ENCODE measurements around the gene CLTC. TPM values are rescaled to one million over a fixed set of nuclear protein-coding genes. Genes with fewer than 3 reads are reported as not detected.

Gene CLTC
- polyA plus RNA-seq, 1 donor, result 183 TPM

DNA sequence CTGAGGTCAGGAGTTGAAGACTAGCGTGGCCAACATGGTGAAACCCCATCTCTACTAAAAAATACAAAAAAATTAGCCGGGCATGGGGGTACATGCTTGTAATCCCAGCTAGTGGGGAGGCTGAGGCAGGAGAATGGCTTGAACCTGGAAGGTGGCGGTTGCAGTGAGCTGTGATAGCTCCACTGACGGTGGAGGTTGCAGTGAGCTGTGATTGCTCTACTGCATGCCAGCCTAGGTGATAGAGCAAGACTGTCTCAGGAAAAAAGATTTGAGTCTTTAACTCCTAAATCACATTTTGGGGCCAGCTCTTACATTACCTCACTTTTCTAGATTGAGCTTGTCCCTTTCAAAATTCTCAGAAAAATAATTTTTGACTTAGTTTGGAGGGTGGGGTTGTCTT is 102.9 kb downstream of the CLTC start:
- DNase-seq, result no peak
- Histone ChIP-seq H3K27me3 (ENCODE audit: control insufficient read depth, insufficient read depth, low read length) (no peaks in the 10 kb centered on the region), H3K4me3 (ENCODE audit: low read length) (no peak overlapping the region), H3K27ac (ENCODE audit: low read length) (peak overlapping the region; percentile 80), H3K9me3 (ENCODE audit: control insufficient read depth, low read depth, low read length) (no peaks in the 10 kb centered on the region), H3K36me3 (ENCODE audit: control insufficient read depth, insufficient read depth, low read length) (peaks cover 4% of the 10 kb centered on the region), H3K4me1 (ENCODE audit: control insufficient read depth, insufficient read depth, low read length) (peaks cover 16% of the 10 kb centered on the region)
- WGBS (ENCODE audit: insufficient coverage, low lambda C conversion rate), result no CpG with 5 or more reads among the region's 4 CpGs

DNA sequence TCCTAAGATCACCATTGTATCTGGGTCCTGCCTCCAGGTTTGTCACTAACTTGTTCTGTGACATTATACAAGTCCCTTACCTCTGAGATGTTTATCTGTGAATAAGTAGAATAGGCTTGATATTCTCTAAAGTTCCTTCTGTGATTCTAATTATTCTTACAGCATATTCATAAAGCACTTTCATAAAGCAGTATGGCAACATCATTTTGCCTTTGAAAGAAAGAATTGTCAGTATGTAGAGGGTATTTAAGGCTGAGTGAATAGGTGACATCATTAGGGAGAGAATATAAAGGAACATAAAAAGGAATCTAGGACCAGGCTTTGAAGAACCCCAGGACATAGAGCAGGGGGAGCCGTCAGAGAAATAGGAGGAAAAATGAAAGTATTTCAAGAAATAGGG is 103.3 kb downstream of the CLTC start:
- Histone ChIP-seq H3K27me3 (ENCODE audit: control insufficient read depth, insufficient read depth, low read length) (no peaks in the 10 kb centered on the region), H3K36me3 (ENCODE audit: control insufficient read depth, insufficient read depth, low read length) (peaks cover 4% of the 10 kb centered on the region), H3K4me3 (ENCODE audit: low read length) (no peak overlapping the region), H3K4me1 (ENCODE audit: control insufficient read depth, insufficient read depth, low read length) (peaks cover 16% of the 10 kb centered on the region), H3K27ac (ENCODE audit: low read length) (peak overlapping the region; percentile 80), H3K9me3 (ENCODE audit: control insufficient read depth, low read depth, low read length) (no peaks in the 10 kb centered on the region)
- WGBS (ENCODE audit: insufficient coverage, low lambda C conversion rate), result 40% methylated on average over 1 of the region's 1 CpG
- no peak for DNase-seq

DNA sequence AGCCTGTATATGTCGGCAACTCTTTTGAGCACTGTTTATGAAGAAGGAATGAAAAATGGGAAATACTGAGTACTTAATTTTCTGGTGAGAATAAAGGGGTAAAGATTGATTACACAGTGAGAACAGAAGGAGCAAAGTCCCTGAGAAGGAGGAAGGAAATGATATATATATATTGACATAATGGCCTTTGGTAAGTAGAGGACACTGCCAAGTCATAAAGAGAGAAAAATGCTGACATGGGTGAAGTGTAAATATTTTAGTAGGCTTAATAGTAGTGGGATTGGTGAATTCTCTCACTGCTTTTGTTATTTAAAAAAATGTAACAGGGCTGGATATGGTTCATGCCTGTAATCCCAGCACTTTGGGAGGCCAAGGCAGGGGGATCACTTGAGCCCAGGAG is 103.9 kb downstream of the CLTC start:
- peak overlapping the region; percentile 80 for H3K27ac ChIP-seq (ENCODE audit: low read length)
- peaks cover 2% of the 10 kb centered on the region for H3K36me3 ChIP-seq (ENCODE audit: control insufficient read depth, insufficient read depth, low read length)
- peaks cover 16% of the 10 kb centered on the region for H3K4me1 ChIP-seq (ENCODE audit: control insufficient read depth, insufficient read depth, low read length)
- H3K27me3 ChIP-seq (ENCODE audit: control insufficient read depth, insufficient read depth, low read length), result no peaks in the 10 kb centered on the region
- DNase-seq, result peak; percentile 36 to 74
- no CpG with 5 or more reads among the region's 1 CpG for WGBS (ENCODE audit: insufficient coverage, low lambda C conversion rate)
- no peak overlapping the region for H3K4me3 ChIP-seq (ENCODE audit: low read length)
- no peaks in the 10 kb centered on the region for H3K9me3 ChIP-seq (ENCODE audit: control insufficient read depth, low read depth, low read length)

DNA sequence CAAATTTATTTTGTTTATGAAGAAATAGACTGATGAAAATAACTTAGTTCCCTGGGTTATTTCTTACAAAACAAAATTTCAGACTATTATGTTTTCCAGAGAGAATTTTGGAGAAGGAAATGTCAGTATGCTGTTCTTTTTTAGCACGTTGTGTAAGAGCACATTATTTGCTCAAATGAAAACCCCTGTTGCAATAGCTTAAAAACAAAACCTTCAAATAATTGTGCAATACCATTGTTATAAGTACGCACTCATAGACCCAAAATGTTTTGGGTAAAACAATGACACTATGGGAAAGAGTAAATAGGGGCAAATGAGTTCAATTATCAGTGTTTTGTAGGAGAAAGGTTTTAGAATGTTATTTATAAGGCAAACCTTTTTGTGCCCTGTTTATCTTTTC is 106.0 kb downstream of the CLTC start:
- no peak for DNase-seq
- Histone ChIP-seq H3K36me3 (ENCODE audit: control insufficient read depth, insufficient read depth, low read length) (no peaks in the 10 kb centered on the region), H3K27ac (ENCODE audit: low read length) (no peak overlapping the region), H3K4me1 (ENCODE audit: control insufficient read depth, insufficient read depth, low read length) (peaks cover 16% of the 10 kb centered on the region), H3K27me3 (ENCODE audit: control insufficient read depth, insufficient read depth, low read length) (no peaks in the 10 kb centered on the region), H3K4me3 (ENCODE audit: low read length) (no peak overlapping the region), H3K9me3 (ENCODE audit: control insufficient read depth, low read depth, low read length) (no peaks in the 10 kb centered on the region)
- 100% methylated on average over 1 of the region's 2 CpGs for WGBS (ENCODE audit: insufficient coverage, low lambda C conversion rate)

DNA sequence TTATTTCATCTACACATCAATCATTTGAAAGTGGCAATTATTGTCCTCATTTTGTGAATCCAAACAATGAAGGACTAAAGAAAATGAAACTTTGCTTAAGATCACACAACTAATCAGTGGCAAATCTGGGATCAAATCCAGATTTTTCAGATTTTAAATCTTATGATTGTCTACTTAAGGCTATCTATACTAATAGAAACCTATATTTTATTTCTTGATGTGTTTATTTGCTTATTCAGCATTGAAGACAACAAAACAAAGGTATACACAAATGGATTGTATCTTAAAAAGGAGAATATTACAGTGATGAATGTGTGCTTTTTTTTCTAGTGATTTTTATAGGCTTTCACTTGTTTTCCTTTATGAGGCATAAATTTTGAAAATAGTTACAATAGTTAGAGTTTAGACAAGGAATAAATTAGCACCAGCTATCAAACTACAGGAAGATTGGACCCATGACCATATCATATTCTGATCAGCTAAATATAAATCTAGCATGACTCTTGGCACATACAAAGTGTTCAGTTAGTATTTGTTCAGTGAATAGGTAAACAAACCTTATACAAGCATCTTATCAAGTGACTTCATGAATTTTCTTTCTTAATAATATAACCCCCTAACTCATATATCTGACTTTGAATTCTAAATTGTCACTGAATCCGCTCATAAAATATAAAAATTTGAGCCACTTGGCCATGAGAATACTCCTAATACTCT is 108.3 kb downstream of the CLTC start:
- WGBS (ENCODE audit: insufficient coverage, low lambda C conversion rate), result no CpG with 5 or more reads among the region's 1 CpG
- no peak overlapping the region for H3K27ac ChIP-seq (ENCODE audit: low read length)
- peaks cover 12% of the 10 kb centered on the region for H3K4me1 ChIP-seq (ENCODE audit: control insufficient read depth, insufficient read depth, low read length)
- H3K27me3 ChIP-seq (ENCODE audit: control insufficient read depth, insufficient read depth, low read length), result no peaks in the 10 kb centered on the region
- DNase-seq, result no peak
- H3K4me3 ChIP-seq (ENCODE audit: low read length), result no peak overlapping the region
- H3K36me3 ChIP-seq (ENCODE audit: control insufficient read depth, insufficient read depth, low read length), result peaks cover 2% of the 10 kb centered on the region
- no peaks in the 10 kb centered on the region for H3K9me3 ChIP-seq (ENCODE audit: control insufficient read depth, low read depth, low read length)

DNA sequence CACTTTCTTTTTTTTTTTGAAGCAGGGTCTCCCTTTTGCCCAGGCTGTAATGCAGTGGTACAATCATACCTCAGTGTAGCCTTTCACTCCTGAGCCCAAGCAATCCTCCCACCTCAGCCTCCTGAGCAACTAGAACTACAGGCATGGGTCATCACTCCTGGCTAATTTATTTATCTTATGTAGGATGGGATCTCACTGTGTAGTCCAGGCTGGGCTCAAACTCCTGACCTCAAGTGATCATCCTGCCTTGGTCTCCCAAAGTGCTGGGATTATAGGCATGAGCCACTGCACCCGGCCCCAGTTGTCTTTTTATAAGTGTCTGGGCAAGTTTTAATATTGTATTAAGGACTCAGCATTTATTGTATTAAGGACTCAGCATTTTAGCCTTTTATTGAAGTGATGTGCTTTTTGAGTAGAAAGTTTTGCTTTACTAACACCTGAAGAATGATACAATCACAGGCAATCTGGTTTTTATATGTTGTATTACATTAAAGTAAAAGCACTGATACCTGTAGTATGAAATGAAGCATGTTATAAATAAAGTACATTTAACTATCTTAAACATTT is 110.7 kb downstream of the CLTC start:
- peaks cover 2% of the 10 kb centered on the region for H3K36me3 ChIP-seq (ENCODE audit: control insufficient read depth, insufficient read depth, low read length)
- WGBS (ENCODE audit: insufficient coverage, low lambda C conversion rate), result no CpG with 5 or more reads among the region's 1 CpG
- H3K27me3 ChIP-seq (ENCODE audit: control insufficient read depth, insufficient read depth, low read length), result no peaks in the 10 kb centered on the region
- no peak overlapping the region for H3K4me3 ChIP-seq (ENCODE audit: low read length)
- no peaks in the 10 kb centered on the region for H3K9me3 ChIP-seq (ENCODE audit: control insufficient read depth, low read depth, low read length)
- DNase-seq, result no peak
- no peak overlapping the region for H3K27ac ChIP-seq (ENCODE audit: low read length)
- peaks cover 11% of the 10 kb centered on the region for H3K4me1 ChIP-seq (ENCODE audit: control insufficient read depth, insufficient read depth, low read length)

DNA sequence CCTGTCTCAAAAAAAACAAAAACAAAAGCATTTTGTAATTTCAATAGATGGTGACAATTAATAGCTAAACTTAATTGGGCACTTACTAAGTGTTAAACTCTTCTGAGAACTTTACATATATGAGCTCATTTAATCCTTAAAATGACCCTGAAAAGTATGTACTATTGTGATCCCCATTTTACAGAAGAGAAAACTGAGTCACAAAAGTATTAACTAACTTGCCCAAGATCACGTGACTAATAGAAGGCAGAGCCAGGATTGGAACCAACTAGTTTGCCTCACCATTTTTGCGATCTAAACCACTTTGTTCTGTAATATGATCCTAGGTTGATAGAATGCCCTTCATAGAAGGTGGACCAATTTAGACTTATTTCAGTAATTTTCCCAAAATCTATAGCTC is 114.0 kb downstream of the CLTC start:
- Histone ChIP-seq H3K4me3 (ENCODE audit: low read length) (no peak overlapping the region), H3K4me1 (ENCODE audit: control insufficient read depth, insufficient read depth, low read length) (peaks cover 15% of the 10 kb centered on the region), H3K9me3 (ENCODE audit: control insufficient read depth, low read depth, low read length) (no peaks in the 10 kb centered on the region), H3K27ac (ENCODE audit: low read length) (no peak overlapping the region), H3K36me3 (ENCODE audit: control insufficient read depth, insufficient read depth, low read length) (peaks cover 6% of the 10 kb centered on the region), H3K27me3 (ENCODE audit: control insufficient read depth, insufficient read depth, low read length) (no peaks in the 10 kb centered on the region)
- no CpG with 5 or more reads among the region's 2 CpGs for WGBS (ENCODE audit: insufficient coverage, low lambda C conversion rate)
- DNase-seq, result no peak

DNA sequence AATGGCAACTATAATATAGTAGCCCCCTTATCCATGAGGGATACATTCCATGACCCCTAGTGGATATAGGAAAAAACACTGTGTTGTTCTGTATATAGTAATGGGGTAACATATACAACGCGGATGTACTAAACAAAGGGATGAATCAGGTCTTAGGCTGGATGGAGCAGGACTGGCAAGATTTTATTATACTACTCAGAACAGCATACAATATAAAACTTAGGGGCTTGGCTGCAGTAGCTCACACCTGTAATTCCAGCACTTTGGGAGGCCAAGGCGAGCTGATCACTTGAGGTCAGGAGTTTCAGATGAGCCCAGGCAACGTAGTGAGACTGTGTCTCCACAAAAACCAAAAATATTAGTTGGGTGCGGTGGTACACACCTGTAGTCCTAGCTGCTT is 114.5 kb downstream of the CLTC start:
- no peak overlapping the region for H3K4me3 ChIP-seq (ENCODE audit: low read length)
- no peak overlapping the region for H3K27ac ChIP-seq (ENCODE audit: low read length)
- H3K36me3 ChIP-seq (ENCODE audit: control insufficient read depth, insufficient read depth, low read length), result peaks cover 6% of the 10 kb centered on the region
- no peak for DNase-seq
- H3K9me3 ChIP-seq (ENCODE audit: control insufficient read depth, low read depth, low read length), result no peaks in the 10 kb centered on the region
- WGBS (ENCODE audit: insufficient coverage, low lambda C conversion rate), result no CpG with 5 or more reads among the region's 5 CpGs
- peaks cover 15% of the 10 kb centered on the region for H3K4me1 ChIP-seq (ENCODE audit: control insufficient read depth, insufficient read depth, low read length)
- H3K27me3 ChIP-seq (ENCODE audit: control insufficient read depth, insufficient read depth, low read length), result no peaks in the 10 kb centered on the region

DNA sequence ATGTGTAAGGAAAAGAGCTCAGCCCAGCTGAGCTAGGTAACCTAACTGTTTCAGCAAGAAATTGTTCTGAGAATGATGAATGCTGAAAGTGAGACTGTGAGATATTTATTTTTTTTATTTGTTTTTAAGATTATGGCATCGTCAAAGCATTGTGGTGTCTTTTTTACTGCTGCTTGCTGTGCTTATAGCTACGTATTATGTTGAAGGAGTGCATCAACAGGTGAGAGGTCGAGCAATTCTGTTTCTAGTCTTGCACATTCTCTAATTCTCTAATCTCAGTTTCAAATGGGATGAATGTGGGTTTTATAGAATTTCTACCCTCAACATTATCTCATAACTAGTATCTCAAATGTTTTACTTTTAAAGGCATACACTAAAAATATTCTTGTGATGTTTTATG is 117.6 kb downstream of the CLTC start:
- no peak overlapping the region for H3K4me3 ChIP-seq (ENCODE audit: low read length)
- peaks cover 15% of the 10 kb centered on the region for H3K4me1 ChIP-seq (ENCODE audit: control insufficient read depth, insufficient read depth, low read length)
- peaks cover 17% of the 10 kb centered on the region for H3K36me3 ChIP-seq (ENCODE audit: control insufficient read depth, insufficient read depth, low read length)
- WGBS (ENCODE audit: insufficient coverage, low lambda C conversion rate), result no CpG with 5 or more reads among the region's 3 CpGs
- no peaks in the 10 kb centered on the region for H3K27me3 ChIP-seq (ENCODE audit: control insufficient read depth, insufficient read depth, low read length)
- no peak for DNase-seq
- H3K27ac ChIP-seq (ENCODE audit: low read length), result peak overlapping the region; percentile 9
- H3K9me3 ChIP-seq (ENCODE audit: control insufficient read depth, low read depth, low read length), result no peaks in the 10 kb centered on the region

DNA sequence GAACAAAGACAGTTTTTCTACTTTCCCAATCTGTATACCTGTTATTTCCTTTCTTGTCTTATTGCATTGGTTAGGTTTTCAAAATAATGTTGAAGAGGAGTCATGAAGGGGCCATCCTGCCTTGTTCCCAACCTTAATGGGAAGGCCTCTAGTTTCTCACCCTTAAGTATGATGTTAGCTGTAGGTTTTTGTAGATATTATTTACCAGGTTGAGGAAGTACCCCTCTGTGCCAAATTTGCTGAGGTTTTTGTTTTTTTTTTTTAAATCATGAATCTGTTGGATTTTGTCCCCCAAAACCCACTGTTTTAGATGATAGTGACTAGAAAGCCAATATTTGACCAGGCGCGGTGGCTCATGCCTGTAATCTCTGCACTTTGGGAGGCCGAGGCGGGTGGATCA is 124.1 kb downstream of the CLTC start:
- peaks cover 18% of the 10 kb centered on the region for H3K36me3 ChIP-seq (ENCODE audit: control insufficient read depth, insufficient read depth, low read length)
- no peaks in the 10 kb centered on the region for H3K4me1 ChIP-seq (ENCODE audit: control insufficient read depth, insufficient read depth, low read length)
- WGBS (ENCODE audit: insufficient coverage, low lambda C conversion rate), result no CpG with 5 or more reads among the region's 4 CpGs
- H3K27me3 ChIP-seq (ENCODE audit: control insufficient read depth, insufficient read depth, low read length), result no peaks in the 10 kb centered on the region
- no peak overlapping the region for H3K4me3 ChIP-seq (ENCODE audit: low read length)
- DNase-seq, result no peak
- no peaks in the 10 kb centered on the region for H3K9me3 ChIP-seq (ENCODE audit: control insufficient read depth, low read depth, low read length)
- no peak overlapping the region for H3K27ac ChIP-seq (ENCODE audit: low read length)

DNA sequence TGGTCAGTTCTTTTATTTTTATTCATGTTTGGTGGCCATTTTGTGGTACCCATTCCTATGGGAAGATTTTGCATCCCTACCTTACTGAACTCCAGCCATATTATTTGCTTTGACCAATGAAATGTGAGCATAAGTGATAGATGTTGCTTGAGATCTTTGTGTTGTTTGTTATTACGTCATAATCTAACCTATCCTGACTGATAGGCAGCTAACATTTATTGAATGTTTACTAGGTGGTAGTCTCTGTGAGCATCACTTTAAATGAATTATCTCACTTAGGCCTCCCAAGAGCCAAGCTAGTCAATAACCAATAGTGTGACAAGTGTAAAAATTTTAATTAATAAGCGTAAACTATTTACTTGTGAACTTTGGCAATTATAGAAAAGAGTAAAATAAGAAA is 125.3 kb downstream of the CLTC start:
- peaks cover 17% of the 10 kb centered on the region for H3K36me3 ChIP-seq (ENCODE audit: control insufficient read depth, insufficient read depth, low read length)
- no peak overlapping the region for H3K27ac ChIP-seq (ENCODE audit: low read length)
- H3K9me3 ChIP-seq (ENCODE audit: control insufficient read depth, low read depth, low read length), result no peaks in the 10 kb centered on the region
- no peaks in the 10 kb centered on the region for H3K27me3 ChIP-seq (ENCODE audit: control insufficient read depth, insufficient read depth, low read length)
- DNase-seq, result no peak
- 100% methylated on average over 1 of the region's 2 CpGs for WGBS (ENCODE audit: insufficient coverage, low lambda C conversion rate)
- H3K4me3 ChIP-seq (ENCODE audit: low read length), result no peak overlapping the region
- no peaks in the 10 kb centered on the region for H3K4me1 ChIP-seq (ENCODE audit: control insufficient read depth, insufficient read depth, low read length)

Data from large intestine (tissue), 3 donors.